Hepatocyte (in vitro differentiated cells): Measurements from ENCODE around the gene WDTC1. TPM values are rescaled to one million over a fixed set of nuclear protein-coding genes. Genes with fewer than 3 reads are reported as not detected.
"Not testable (repeated sequence)": the region's sequence is repeated elsewhere in the genome, so short reads cannot be mapped to it uniquely, and the experiment has no call there.

Source experiments
- DNase-seq: peaks from one replicate; pipeline ENCODE4 v3.0.0-alpha.2; 2016; ENCODE audit warnings: low spot score
- H2AFZ ChIP-seq: fragments of 200-600 bp; sonication (generic); 2 replicates; pipeline ENCODE4 v1.6.0; 2016; ENCODE audit warnings: antibody characterized with exemption, mild to moderate bottlenecking
- H3K27ac ChIP-seq: fragments of 200-600 bp; sonication (generic); 2 replicates; pipeline ENCODE4 v1.5.1; 2016; ENCODE audit warnings: mild to moderate bottlenecking
- H3K27me3 ChIP-seq: fragments of 200-600 bp; sonication (generic); 2 replicates; pipeline ENCODE4 v1.6.1; 2016
- H3K36me3 ChIP-seq: fragments of 200-600 bp; sonication (generic); replicated peaks from 2 replicates; pipeline ENCODE4 v1.5.1; 2016; ENCODE audit warnings: low read depth; ENCODE audit not compliant: insufficient read depth
- H3K4me1 ChIP-seq: fragments of 200-600 bp; sonication (generic); 2 replicates; pipeline ENCODE4 v1.5.1; 2016; ENCODE audit warnings: mild to moderate bottlenecking, moderate library complexity; ENCODE audit not compliant: insufficient read depth
- H3K4me2 ChIP-seq: fragments of 200-600 bp; sonication (generic); 2 replicates; pipeline ENCODE4 v1.6.0; 2016
- H3K4me3 ChIP-seq: fragments of 200-600 bp; sonication (generic); 2 replicates; pipeline ENCODE4 v1.5.1; 2016; ENCODE audit warnings: mild to moderate bottlenecking
- H3K79me2 ChIP-seq: fragments of 200-600 bp; sonication (generic); 2 replicates; pipeline ENCODE4 v1.6.0; 2017; ENCODE audit warnings: mild to moderate bottlenecking
- H3K9me2 ChIP-seq: fragments of 200-600 bp; sonication (generic); replicated peaks from 2 replicates; pipeline ENCODE4 v1.6.0; 2017; ENCODE audit warnings: mild to moderate bottlenecking; ENCODE audit not compliant: insufficient read depth
- H3K9me3 ChIP-seq: fragments of 200-600 bp; sonication (generic); 2 replicates; pipeline ENCODE4 v1.5.1; 2016; ENCODE audit warnings: low read depth, mild to moderate bottlenecking
- H4K20me1 ChIP-seq: fragments of 200-600 bp; sonication (generic); 2 replicates; pipeline ENCODE4 v1.6.0; 2016; ENCODE audit warnings: mild to moderate bottlenecking; ENCODE audit not compliant: insufficient read depth, poor library complexity, severe bottlenecking
- EZH2 ChIP-seq: fragments of 200-600 bp; sonication (generic); IDR thresholded peaks from 2 replicates; pipeline ENCODE4 v1.6.1; 2016; ENCODE audit warnings: antibody characterized with exemption, mild to moderate bottlenecking, borderline replicate concordance
- EZH2phosphoT487 ChIP-seq: fragments of 200-600 bp; sonication (generic); IDR thresholded peaks from one replicate; pipeline ENCODE4 v1.6.1; 2018; ENCODE audit warnings: antibody characterized with exemption, mild to moderate bottlenecking, low read depth, moderate library complexity; ENCODE audit not compliant: unreplicated experiment, severe bottlenecking
- WGBS: methylation state at CpG from one replicate; pipeline ENCODE4 v1.1.6; 2016; ENCODE audit warnings: low lambda C conversion rate; ENCODE audit errors: missing lambda C conversion rate; 5-methylcytosine and 5-hydroxymethylcytosine counted together
- polyA plus RNA-seq: library from polyadenylated mRNA; unstranded; fragments of >200 nt; fragmentation: Nextera tagmentation; extraction: Ambion mirVana; gene quantifications from 2 replicates; pipeline ENCODE4 v1.2.1, GENCODE V29; 2016
- total RNA-seq: library from RNA; depleted of rRNA; stranded (reverse); fragments of >200 nt; gene quantifications from 2 replicates; pipeline ENCODE4 v1.2.3, GENCODE V29; 2014
- TF ChIP-seq, protein P1 (sequence below): fragments of 200-600 bp; sonication (generic); IDR thresholded peaks from 2 replicates; pipeline ENCODE4 v1.5.1; 2016; ENCODE audit warnings: antibody characterized with exemption, mild to moderate bottlenecking; ENCODE audit not compliant: poor library complexity

WDTC1 gene, protein sequence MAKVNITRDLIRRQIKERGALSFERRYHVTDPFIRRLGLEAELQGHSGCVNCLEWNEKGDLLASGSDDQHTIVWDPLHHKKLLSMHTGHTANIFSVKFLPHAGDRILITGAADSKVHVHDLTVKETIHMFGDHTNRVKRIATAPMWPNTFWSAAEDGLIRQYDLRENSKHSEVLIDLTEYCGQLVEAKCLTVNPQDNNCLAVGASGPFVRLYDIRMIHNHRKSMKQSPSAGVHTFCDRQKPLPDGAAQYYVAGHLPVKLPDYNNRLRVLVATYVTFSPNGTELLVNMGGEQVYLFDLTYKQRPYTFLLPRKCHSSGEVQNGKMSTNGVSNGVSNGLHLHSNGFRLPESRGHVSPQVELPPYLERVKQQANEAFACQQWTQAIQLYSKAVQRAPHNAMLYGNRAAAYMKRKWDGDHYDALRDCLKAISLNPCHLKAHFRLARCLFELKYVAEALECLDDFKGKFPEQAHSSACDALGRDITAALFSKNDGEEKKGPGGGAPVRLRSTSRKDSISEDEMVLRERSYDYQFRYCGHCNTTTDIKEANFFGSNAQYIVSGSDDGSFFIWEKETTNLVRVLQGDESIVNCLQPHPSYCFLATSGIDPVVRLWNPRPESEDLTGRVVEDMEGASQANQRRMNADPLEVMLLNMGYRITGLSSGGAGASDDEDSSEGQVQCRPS
- 15.3 and 22.8 TPM in 2 replicates for total RNA-seq
- polyA plus RNA-seq = 7.3 and 11.0 TPM in 2 replicates

DNA sequence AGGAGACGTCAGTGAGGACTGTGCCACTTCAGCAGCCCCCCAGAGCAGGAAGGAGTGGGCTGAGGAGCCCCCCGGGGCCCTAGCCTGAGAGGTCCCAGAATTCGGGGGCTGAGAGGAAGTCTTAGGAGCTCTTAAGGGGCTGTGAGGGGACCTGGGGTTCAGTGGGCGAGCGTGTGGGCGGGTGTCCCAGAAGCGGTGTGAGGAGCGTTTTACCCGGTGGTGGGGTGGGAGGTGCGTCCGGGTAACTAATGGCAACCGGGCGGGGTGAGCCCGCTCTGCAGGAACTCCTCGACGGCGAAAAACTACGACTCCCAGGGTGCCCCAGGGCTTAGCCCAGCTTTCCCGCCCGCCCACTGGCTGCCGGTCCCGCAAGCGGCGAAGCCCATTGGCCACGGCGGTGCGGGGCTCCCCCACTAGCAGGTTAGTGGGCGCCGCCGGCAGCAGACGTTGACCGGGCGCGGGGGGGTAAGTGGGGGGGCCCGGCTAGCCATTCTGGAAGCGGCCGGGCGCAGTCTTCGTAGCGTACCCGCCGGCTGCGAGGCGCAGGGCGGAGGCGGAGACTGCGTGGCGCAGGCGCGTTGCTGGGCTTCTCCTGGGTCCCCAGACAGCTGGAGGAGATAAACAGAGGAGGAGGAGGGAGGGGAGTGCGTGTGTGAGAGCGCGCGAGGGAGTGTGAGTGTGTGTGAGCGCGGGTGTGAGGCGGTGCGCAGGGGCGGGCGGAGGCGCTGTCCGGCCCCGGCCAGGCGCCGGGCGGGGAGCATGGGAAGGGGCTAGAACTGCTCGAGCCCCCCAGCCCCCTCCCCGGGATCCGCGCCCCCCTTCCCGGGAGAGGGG lies at the start of gene WDTC1:
Gene WDTC1 (plus strand): TSS at position 584 of the 834 bp plus-strand sequence. CDS start 26,423 bp downstream, outside the sequence.
- TF ChIP-seq, protein P1, sequence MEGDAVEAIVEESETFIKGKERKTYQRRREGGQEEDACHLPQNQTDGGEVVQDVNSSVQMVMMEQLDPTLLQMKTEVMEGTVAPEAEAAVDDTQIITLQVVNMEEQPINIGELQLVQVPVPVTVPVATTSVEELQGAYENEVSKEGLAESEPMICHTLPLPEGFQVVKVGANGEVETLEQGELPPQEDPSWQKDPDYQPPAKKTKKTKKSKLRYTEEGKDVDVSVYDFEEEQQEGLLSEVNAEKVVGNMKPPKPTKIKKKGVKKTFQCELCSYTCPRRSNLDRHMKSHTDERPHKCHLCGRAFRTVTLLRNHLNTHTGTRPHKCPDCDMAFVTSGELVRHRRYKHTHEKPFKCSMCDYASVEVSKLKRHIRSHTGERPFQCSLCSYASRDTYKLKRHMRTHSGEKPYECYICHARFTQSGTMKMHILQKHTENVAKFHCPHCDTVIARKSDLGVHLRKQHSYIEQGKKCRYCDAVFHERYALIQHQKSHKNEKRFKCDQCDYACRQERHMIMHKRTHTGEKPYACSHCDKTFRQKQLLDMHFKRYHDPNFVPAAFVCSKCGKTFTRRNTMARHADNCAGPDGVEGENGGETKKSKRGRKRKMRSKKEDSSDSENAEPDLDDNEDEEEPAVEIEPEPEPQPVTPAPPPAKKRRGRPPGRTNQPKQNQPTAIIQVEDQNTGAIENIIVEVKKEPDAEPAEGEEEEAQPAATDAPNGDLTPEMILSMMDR = no peak
- TF ChIP-seq EZH2 (no peak), EZH2phosphoT487 (no peak)
- H3K79me2 ChIP-seq = peaks cover 42% of the 10 kb centered on the region
- H3K27me3 ChIP-seq = no peaks in the 10 kb centered on the region
- peak within 1 kb of the TSS; percentile 87 for H2AFZ ChIP-seq
- H3K4me3 ChIP-seq = peak within 1 kb of the TSS; percentile 46
- peaks cover 12% of the 10 kb centered on the region for H3K4me1 ChIP-seq
- no peaks in the 10 kb centered on the region for H3K9me2 ChIP-seq
- H4K20me1 ChIP-seq = peaks cover 3% of the 10 kb centered on the region
- peak within 1 kb of the TSS; percentile 52 for H3K27ac ChIP-seq
- peak within 1 kb of the TSS; percentile 88 for H3K4me2 ChIP-seq
- no peaks in the 10 kb centered on the region for H3K36me3 ChIP-seq
- H3K9me3 ChIP-seq = no peaks in the 10 kb centered on the region
- DNase-seq = peak; percentile 99
- 3% methylated on average over 31 of the region's 71 CpGs for WGBS

DNA sequence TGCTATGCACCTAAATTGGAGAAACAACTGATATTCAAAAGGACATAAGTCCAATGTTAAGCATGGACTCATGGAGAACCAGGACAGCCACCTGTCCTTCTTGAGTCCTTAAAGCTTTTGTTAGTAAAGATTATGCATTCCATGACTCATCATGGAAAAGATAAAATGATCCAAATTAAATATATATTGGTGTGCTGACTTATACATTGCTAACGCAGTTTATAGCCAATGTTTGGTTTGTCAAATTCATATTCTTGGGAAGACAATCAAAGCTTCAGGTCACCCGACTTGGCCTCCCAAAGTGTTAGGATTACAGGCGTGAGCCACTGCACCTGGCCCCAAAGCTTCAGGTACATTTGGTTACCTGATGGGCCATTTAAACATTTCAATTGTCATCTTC lies 49.8 kb upstream of the WDTC1 start:
- H3K4me1 ChIP-seq, DNase-seq, H2AFZ ChIP-seq, H3K36me3 ChIP-seq, H3K27ac ChIP-seq, H3K79me2 ChIP-seq, H3K4me2 ChIP-seq, H3K9me2 ChIP-seq, H3K9me3 ChIP-seq, H4K20me1 ChIP-seq, H3K27me3 ChIP-seq, H3K4me3 ChIP-seq: not testable (repeated sequence)
- WGBS = 78% methylated on average over 3 of the region's 3 CpGs

DNA sequence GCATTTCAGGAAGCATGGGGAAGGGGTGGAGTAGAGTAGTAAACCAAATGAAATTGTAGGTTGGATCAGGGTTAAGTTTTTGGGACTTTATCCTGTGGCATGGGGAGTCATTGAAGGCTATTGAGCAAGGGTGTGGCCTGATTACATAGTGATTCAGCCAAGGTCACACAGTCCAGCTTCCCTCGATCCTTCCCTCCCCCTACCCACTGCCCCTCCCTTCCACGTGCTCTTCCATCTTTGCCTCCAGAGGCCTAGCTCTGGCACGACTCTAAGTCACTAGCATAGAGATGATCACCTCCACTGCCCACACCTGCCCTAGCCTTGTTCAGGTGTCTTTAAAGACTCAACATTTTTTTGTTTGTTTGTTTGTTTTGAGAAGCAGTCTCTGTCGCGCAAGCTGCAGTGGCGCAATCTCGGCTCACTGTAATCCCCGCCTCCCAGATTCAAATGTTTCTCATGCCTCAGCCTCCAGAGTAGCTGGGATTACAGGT lies 42.3 kb upstream of the WDTC1 start:
- no peak overlapping the region for H3K4me2 ChIP-seq
- 88% methylated on average over 8 of the region's 8 CpGs for WGBS
- TF ChIP-seq, protein P1 = no peak
- no peak for TF ChIP-seq EZH2
- no peak for TF ChIP-seq EZH2phosphoT487
- no peak overlapping the region for H2AFZ ChIP-seq
- H3K27me3 ChIP-seq = no peaks in the 10 kb centered on the region
- H3K9me3 ChIP-seq = no peaks in the 10 kb centered on the region
- no peaks in the 10 kb centered on the region for H3K36me3 ChIP-seq
- peak overlapping the region; percentile 76 for H3K27ac ChIP-seq
- no peaks in the 10 kb centered on the region for H4K20me1 ChIP-seq
- no peaks in the 10 kb centered on the region for H3K9me2 ChIP-seq
- H3K79me2 ChIP-seq = no peaks in the 10 kb centered on the region
- peaks cover 3% of the 10 kb centered on the region for H3K4me1 ChIP-seq
- no peak overlapping the region for H3K4me3 ChIP-seq
- peak; percentile 73 for DNase-seq
